ENCODE measurements around the gene TPGS2.

DNA sequence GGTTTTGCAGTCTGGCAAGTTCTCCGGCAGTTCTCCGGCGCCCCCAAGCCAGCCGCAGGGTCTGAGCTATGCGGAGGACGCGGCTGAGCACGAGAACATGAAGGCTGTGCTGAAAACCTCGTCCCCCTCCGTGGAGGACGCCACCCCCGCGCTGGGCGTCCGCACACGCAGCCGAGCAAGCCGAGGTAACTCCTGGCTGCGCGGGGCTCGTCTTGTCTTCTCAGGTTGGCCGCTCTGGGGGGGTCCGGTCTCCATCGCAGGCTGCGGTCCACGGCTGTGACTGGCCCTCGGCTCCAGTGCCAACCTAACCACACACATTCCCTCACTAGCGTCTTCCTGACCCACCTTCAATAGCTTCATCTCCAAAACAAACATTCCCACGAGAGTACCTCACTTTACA lies 68.2 kb downstream of the TPGS2 start:
- TF ChIP-seq, protein P1, sequence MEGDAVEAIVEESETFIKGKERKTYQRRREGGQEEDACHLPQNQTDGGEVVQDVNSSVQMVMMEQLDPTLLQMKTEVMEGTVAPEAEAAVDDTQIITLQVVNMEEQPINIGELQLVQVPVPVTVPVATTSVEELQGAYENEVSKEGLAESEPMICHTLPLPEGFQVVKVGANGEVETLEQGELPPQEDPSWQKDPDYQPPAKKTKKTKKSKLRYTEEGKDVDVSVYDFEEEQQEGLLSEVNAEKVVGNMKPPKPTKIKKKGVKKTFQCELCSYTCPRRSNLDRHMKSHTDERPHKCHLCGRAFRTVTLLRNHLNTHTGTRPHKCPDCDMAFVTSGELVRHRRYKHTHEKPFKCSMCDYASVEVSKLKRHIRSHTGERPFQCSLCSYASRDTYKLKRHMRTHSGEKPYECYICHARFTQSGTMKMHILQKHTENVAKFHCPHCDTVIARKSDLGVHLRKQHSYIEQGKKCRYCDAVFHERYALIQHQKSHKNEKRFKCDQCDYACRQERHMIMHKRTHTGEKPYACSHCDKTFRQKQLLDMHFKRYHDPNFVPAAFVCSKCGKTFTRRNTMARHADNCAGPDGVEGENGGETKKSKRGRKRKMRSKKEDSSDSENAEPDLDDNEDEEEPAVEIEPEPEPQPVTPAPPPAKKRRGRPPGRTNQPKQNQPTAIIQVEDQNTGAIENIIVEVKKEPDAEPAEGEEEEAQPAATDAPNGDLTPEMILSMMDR (IDR thresholded peaks at IDR 0.05): no peak
- TF ChIP-seq POLR2AphosphoS5 (IDR thresholded peaks at IDR 0.05) (no peak), POLR2A (IDR thresholded peaks at IDR 0.05) (no peak), EP300 (IDR thresholded peaks at IDR 0.05; ENCODE audit: low read depth) (no peak)
